Measurements from ENCODE around the gene MSI2. TPM values are rescaled to one million over a fixed set of nuclear protein-coding genes. Genes with fewer than 3 reads are reported as not detected.

Gene MSI2
- total RNA-seq, 4 donors from 2014 or later, result 27.3 to 50.4 (median 36.8) TPM

- Histone ChIP-seq H3K9me3 (no peaks in the 10 kb centered on the region), H3K4me1 (peaks cover 5 to 78% (median 6%) of the 10 kb centered on the region in 3 donors), H3K4me3 (no peak overlapping the region), H3K36me3 (no peaks in the 10 kb centered on the region), H3K27ac (no peak overlapping the region), H3K27me3 (no peaks in the 10 kb centered on the region)
- no peak for ATAC-seq
- 70 to 81% methylated on average over 2 to 6 of the region's 6 CpGs for WGBS, 2 donors (ENCODE audit: low coverage in 1 of 2)
- TF ChIP-seq, protein P1, sequence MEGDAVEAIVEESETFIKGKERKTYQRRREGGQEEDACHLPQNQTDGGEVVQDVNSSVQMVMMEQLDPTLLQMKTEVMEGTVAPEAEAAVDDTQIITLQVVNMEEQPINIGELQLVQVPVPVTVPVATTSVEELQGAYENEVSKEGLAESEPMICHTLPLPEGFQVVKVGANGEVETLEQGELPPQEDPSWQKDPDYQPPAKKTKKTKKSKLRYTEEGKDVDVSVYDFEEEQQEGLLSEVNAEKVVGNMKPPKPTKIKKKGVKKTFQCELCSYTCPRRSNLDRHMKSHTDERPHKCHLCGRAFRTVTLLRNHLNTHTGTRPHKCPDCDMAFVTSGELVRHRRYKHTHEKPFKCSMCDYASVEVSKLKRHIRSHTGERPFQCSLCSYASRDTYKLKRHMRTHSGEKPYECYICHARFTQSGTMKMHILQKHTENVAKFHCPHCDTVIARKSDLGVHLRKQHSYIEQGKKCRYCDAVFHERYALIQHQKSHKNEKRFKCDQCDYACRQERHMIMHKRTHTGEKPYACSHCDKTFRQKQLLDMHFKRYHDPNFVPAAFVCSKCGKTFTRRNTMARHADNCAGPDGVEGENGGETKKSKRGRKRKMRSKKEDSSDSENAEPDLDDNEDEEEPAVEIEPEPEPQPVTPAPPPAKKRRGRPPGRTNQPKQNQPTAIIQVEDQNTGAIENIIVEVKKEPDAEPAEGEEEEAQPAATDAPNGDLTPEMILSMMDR (IDR thresholded peaks at IDR 0.05), result no peak
- TF ChIP-seq POLR2A (IDR thresholded peaks at IDR 0.05), result no peak
- no peak for TF ChIP-seq POLR2AphosphoS5 (IDR thresholded peaks at IDR 0.05)
- no peak for TF ChIP-seq EP300 (IDR thresholded peaks at IDR 0.05)
These were observed 227.9 kb downstream of the MSI2 start for GRCh38 chr17:57484081-57484666.

GRCh38 chr17:57484826-57485565 is 228.7 kb downstream of the MSI2 start:
- Histone ChIP-seq H3K27ac (no peak overlapping the region), H3K36me3 (no peaks in the 10 kb centered on the region), H3K4me3 (no peak overlapping the region), H3K27me3 (no peaks in the 10 kb centered on the region), H3K4me1 (peaks cover 5 to 78% (median 7%) of the 10 kb centered on the region in 3 donors), H3K9me3 (no peaks in the 10 kb centered on the region)
- no peak for ATAC-seq
- 94 to 100% methylated on average over 3 to 8 of the region's 10 CpGs for WGBS, 2 donors (ENCODE audit: low coverage in 1 of 2)
- TF ChIP-seq, protein P1 (IDR thresholded peaks at IDR 0.05), result no peak
- TF ChIP-seq EP300 (IDR thresholded peaks at IDR 0.05) (no peak), POLR2AphosphoS5 (IDR thresholded peaks at IDR 0.05) (no peak), POLR2A (IDR thresholded peaks at IDR 0.05) (no peak)

DNA sequence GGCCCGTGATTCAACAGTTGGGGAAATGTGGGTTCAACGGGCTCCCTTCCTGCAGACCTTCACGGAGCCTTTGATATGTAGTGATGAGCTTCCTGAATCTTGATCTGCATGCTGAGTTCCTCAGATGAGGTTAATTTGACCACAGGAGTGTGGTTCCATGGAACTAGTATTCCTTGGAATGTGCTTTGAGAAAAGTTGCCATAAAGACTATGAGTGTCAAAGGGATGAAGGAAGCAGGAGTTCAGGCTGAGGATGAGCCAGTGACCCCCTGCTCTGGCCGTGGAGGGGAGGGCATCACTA is 229.2 kb downstream of the MSI2 start:
- WGBS, 2 donors (ENCODE audit: low coverage in 1 of 2), result 82 to 93% methylated on average over 2 to 4 of the region's 4 CpGs
- TF ChIP-seq POLR2AphosphoS5 (IDR thresholded peaks at IDR 0.05) (no peak), EP300 (IDR thresholded peaks at IDR 0.05) (no peak), POLR2A (IDR thresholded peaks at IDR 0.05) (no peak)
- TF ChIP-seq, protein P1 (IDR thresholded peaks at IDR 0.05), result no peak
- peaks cover 5 to 78% (median 9%) of the 10 kb centered on the region in 3 donors for H3K4me1 ChIP-seq

GRCh38 chr17:57485916-57486881 is 229.9 kb downstream of the MSI2 start:
- H3K4me3 ChIP-seq, result no peak overlapping the region
- 66 to 77% methylated on average over 6 to 13 of the region's 13 CpGs for WGBS, 2 donors (ENCODE audit: low coverage in 1 of 2)
- TF ChIP-seq POLR2AphosphoS5 (IDR thresholded peaks at IDR 0.05) (no peak), EP300 (IDR thresholded peaks at IDR 0.05) (no peak), POLR2A (IDR thresholded peaks at IDR 0.05) (no peak)
- TF ChIP-seq, protein P1 (IDR thresholded peaks at IDR 0.05), result no peak
- no peaks in the 10 kb centered on the region for H3K36me3 ChIP-seq
- no peak overlapping the region for H3K27ac ChIP-seq
- ATAC-seq, result no peak
- H3K9me3 ChIP-seq, result no peaks in the 10 kb centered on the region
- H3K27me3 ChIP-seq, result no peaks in the 10 kb centered on the region
- H3K4me1 ChIP-seq, result peaks cover 5 to 78% (median 7%) of the 10 kb centered on the region in 3 donors

More for the DNA sequence above, 229.2 kb downstream of the MSI2 start:
- Histone ChIP-seq H3K9me3 (no peaks in the 10 kb centered on the region), H3K27ac (no peak overlapping the region), H3K27me3 (no peaks in the 10 kb centered on the region), H3K4me3 (no peak overlapping the region), H3K36me3 (no peaks in the 10 kb centered on the region)
- no peak for ATAC-seq

Measured in gastroesophageal sphincter (tissue), 4 donors.